Esophagus squamous epithelium (tissue), 5 donors: ENCODE results near the gene CHPF2. TPM values are rescaled to one million over a fixed set of nuclear protein-coding genes. Genes with fewer than 3 reads are reported as not detected.

Source experiments
- DNase-seq: peaks from one replicate; lab custom pipeline; 2025; lab: John Stamatoyannopoulos, UW
- H3K27ac ChIP-seq, 4 donors: fragments of 200-600 bp; sonication (generic); one replicate each; pipeline ENCODE4 v1.5.1; 2016 to 2019; ENCODE audit warnings: mild to moderate bottlenecking in 1 of 4
- H3K27me3 ChIP-seq, 4 donors: fragments of 200-600 bp; sonication (generic); 1 replicate in 3 of 4; 2 replicates in 1 of 4; pipeline versions ENCODE4 v1.5.1 to v1.6.0; 2017 to 2021; ENCODE audit warnings: antibody characterized with exemption in 1 of 4
- H3K36me3 ChIP-seq, 3 donors: fragments of 200-600 bp; sonication (generic); one replicate each; pipeline ENCODE4 v1.5.1; 2016 to 2019
- H3K4me1 ChIP-seq, 3 donors: fragments of 200-600 bp; sonication (generic); one replicate each; pipeline ENCODE4 v1.5.1; 2017 to 2019
- H3K4me3 ChIP-seq, 4 donors: fragments of 200-600 bp; sonication (generic); 1 replicate in 3 of 4; 2 replicates in 1 of 4; pipeline ENCODE4 v1.5.1; 2016 to 2019; ENCODE audit warnings: mild to moderate bottlenecking in 2 of 4, moderate library complexity in 1 of 4
- H3K9me3 ChIP-seq, 3 donors: fragments of 200-600 bp; sonication (generic); one replicate each; pipeline ENCODE4 v1.5.1; 2016 to 2019
- POLR2A ChIP-seq, 4 donors: fragments of 450-650 bp; IDR thresholded peaks; one replicate each; pipeline ENCODE4 v1.6.1; 2017; ENCODE audit warnings: antibody characterized with exemption in 4 of 4, mild to moderate bottlenecking in 4 of 4, moderate library complexity in 3 of 4
- WGBS, 2 donors: methylation state at CpG; one replicate each; pipeline ENCODE4 v1.1.5; 2018; 5-methylcytosine and 5-hydroxymethylcytosine counted together
- intact Hi-C: fragments of 100-400 bp; cut with DNase I; formaldehyde crosslinking; loops from one replicate; pipeline ENCODE4 v1.15.0; 2022
- total RNA-seq, 4 donors: library from RNA; depleted of rRNA; stranded (reverse); fragments of >200 nt; gene quantifications; one replicate each; pipeline ENCODE4 v1.1.0, GENCODE V29; 2016
- TF ChIP-seq, protein P1 (sequence below), 6 experiments: fragments of 450-650 bp in 4 of 6; fragments of 200-600 bp in 2 of 6; sonication (generic) in 2 of 6; IDR thresholded peaks; one replicate each; pipeline ENCODE4 v1.5.1; 2016 to 2019; ENCODE audit warnings: antibody characterized with exemption in 6 of 6, mild to moderate bottlenecking in 4 of 6, moderate library complexity in 4 of 6
- donor health status: DM: yes; HTN: yes; CAD: no.

The CHPF2 gene
- total RNA-seq, 4 donors from 2014 or later: 21.8 to 23.5 (median 22.3) TPM

DNA sequence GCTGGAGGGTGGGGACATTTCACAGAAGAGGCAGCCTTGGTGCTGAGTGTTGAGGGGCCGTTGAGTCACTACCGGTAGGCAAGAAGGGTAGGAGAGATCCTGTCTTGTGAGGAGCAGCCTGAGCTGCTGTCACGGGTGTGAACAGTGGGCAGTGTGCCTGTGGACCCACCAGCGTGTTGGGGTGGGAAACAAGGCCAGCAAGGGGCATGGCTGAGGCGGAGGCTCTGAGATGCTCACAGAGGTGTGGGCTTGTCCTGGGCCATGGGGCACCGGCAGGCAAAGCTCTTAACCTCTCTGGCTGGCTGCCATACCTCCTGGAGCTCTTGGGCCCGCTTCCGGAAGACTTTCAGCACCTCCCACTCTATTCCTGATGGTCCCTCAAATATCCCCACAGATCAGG lies 49.8 kb downstream of the CHPF2 start:
- intact Hi-C loops: no loop called here
- WGBS, 2 donors: 74 to 78% methylated on average over 7 of the region's 8 CpGs
- no peak for TF ChIP-seq POLR2A (IDR thresholded peaks at IDR 0.05)
- TF ChIP-seq, protein P1, sequence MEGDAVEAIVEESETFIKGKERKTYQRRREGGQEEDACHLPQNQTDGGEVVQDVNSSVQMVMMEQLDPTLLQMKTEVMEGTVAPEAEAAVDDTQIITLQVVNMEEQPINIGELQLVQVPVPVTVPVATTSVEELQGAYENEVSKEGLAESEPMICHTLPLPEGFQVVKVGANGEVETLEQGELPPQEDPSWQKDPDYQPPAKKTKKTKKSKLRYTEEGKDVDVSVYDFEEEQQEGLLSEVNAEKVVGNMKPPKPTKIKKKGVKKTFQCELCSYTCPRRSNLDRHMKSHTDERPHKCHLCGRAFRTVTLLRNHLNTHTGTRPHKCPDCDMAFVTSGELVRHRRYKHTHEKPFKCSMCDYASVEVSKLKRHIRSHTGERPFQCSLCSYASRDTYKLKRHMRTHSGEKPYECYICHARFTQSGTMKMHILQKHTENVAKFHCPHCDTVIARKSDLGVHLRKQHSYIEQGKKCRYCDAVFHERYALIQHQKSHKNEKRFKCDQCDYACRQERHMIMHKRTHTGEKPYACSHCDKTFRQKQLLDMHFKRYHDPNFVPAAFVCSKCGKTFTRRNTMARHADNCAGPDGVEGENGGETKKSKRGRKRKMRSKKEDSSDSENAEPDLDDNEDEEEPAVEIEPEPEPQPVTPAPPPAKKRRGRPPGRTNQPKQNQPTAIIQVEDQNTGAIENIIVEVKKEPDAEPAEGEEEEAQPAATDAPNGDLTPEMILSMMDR (IDR thresholded peaks at IDR 0.05): no peak
- peaks cover 0 to 61% (median 0%) of the 10 kb centered on the region in 4 donors for H3K27me3 ChIP-seq
- DNase-seq: no peak
- no peak overlapping the region for H3K27ac ChIP-seq
- no peaks in the 10 kb centered on the region for H3K9me3 ChIP-seq
- H3K36me3 ChIP-seq: no peaks in the 10 kb centered on the region
- H3K4me3 ChIP-seq: no peak overlapping the region
- peaks cover 4 to 8% (median 5%) of the 10 kb centered on the region in 3 donors for H3K4me1 ChIP-seq

DNA sequence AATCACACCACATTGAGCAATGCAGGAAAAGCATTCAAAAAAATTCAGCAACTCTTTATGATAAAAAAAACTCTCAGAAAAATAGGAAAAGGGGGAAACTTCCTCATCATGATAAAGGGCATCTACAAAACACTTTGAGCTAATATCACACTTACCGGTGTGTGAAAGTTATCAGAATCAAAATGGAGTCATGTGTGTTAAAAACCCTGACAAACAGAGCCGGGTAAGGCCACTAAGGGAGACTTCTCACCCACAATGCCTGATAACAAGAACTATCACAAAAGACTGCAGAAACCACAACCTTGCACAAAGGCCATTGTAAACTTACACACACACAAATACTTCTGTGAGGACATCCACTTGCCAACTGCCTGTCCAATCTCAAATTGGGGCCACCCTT lies 51.0 kb downstream of the CHPF2 start:
- WGBS, 2 donors: 85 to 91% methylated on average over 2 of the region's 2 CpGs
- no peak for TF ChIP-seq POLR2A (IDR thresholded peaks at IDR 0.05)
- TF ChIP-seq, protein P1 (IDR thresholded peaks at IDR 0.05): no peak
- Histone ChIP-seq H3K4me1 (no peaks in the 10 kb centered on the region), H3K27me3 (peaks cover 0 to 52% (median 0%) of the 10 kb centered on the region in 4 donors), H3K4me3 (no peak overlapping the region), H3K36me3 (no peaks in the 10 kb centered on the region), H3K27ac (no peak overlapping the region), H3K9me3 (no peaks in the 10 kb centered on the region)
- intact Hi-C loops: no loop called here
- no peak for DNase-seq

DNA sequence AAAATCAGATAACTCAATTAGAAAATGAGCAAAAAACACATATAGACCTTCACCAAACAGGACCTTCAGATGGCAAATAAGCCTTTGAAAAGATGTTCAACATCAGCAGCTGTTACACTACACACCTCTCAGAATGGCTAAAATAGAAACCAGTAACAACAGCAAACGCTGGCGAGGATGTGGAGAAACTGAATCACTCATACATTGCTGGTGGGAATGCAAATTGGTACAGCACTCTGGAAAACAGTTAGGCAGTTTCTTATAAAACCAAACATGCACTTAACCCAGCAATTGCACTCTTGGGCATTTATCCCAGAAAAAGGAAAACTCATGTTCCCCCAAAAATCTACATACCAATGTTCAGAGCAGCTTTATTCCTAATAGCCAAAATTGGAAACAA lies 53.9 kb downstream of the CHPF2 start:
- H3K27ac ChIP-seq: no peak overlapping the region
- no peak for DNase-seq

More for the DNA sequence above, 53.9 kb downstream of the CHPF2 start:
- TF ChIP-seq, protein P1 (IDR thresholded peaks at IDR 0.05): no peak
- no peak for TF ChIP-seq POLR2A (IDR thresholded peaks at IDR 0.05)
- Histone ChIP-seq H3K36me3 (no peaks in the 10 kb centered on the region), H3K27me3 (peaks cover 0 to 32% (median 0%) of the 10 kb centered on the region in 4 donors), H3K4me3 (no peak overlapping the region), H3K4me1 (no peaks in the 10 kb centered on the region), H3K9me3 (no peaks in the 10 kb centered on the region)
- WGBS, 2 donors: 26 to 32% methylated on average over 2 of the region's 2 CpGs
- intact Hi-C loops: no loop called here

Other genes with a start within 250 kb of the CHPF2 start
- 1 to 10 TPM; 1.4 to 3.2 (median 2.2) TPM for gene NOS3, start 241.5 kb upstream of the CHPF2 start, total RNA-seq
- 10 to 100 TPM in 2 of 4 donors, 1 to 10 TPM in 2; 1.5 to 45.2 (median 12.8) TPM for gene ATG9B, start 208.0 kb upstream of the CHPF2 start, total RNA-seq
- gene ABCB8, start 204.0 kb upstream of the CHPF2 start, total RNA-seq: 10 to 100 TPM; 23.1 to 41.0 (median 26.1) TPM
- under 1 TPM in 2 of 4 donors, not detected in 2; 0.40 to 0.95 TPM for gene ASIC3, start 184.0 kb upstream of the CHPF2 start, total RNA-seq
- gene CDK5, start 174.6 kb upstream of the CHPF2 start, total RNA-seq: 10 to 100 TPM in 2 of 4 donors, 1 to 10 TPM in 2; 3.8 to 12.9 (median 8.6) TPM
- 10 to 100 TPM; 39.8 to 53.7 (median 45.0) TPM for gene SLC4A2, start 172.9 kb upstream of the CHPF2 start, total RNA-seq
- 10 to 100 TPM; 43.0 to 83.6 (median 75.9) TPM for gene FASTK, start 151.7 kb upstream of the CHPF2 start, total RNA-seq
- 10 to 100 TPM; 28.4 to 51.0 (median 35.2) TPM for gene TMUB1, start 149.0 kb upstream of the CHPF2 start, total RNA-seq
- 100 to 1,000 TPM in 1 of 4 donors, 10 to 100 TPM in 3; 68.6 to 100 (median 72.2) TPM for gene AGAP3, start 146.0 kb upstream of the CHPF2 start, total RNA-seq
- gene GBX1, start 64.8 kb upstream of the CHPF2 start, total RNA-seq: not detected
- not detected for gene ASB10, start 45.2 kb upstream of the CHPF2 start, total RNA-seq
- not detected for gene H2BK1, start 22.0 kb upstream of the CHPF2 start, total RNA-seq
- 10 to 100 TPM; 27.0 to 44.7 (median 40.5) TPM for gene ABCF2, start 5.3 kb upstream of the CHPF2 start, total RNA-seq
- 10 to 100 TPM in 1 of 4 donors, 1 to 10 TPM in 3; 2.5 to 11.6 (median 6.3) TPM for gene SMARCD3, start 16.2 kb downstream of the CHPF2 start, total RNA-seq
- gene NUB1, start 109.3 kb downstream of the CHPF2 start, total RNA-seq: 10 to 100 TPM; 16.8 to 46.7 (median 26.1) TPM
- gene WDR86, start 177.6 kb downstream of the CHPF2 start, total RNA-seq: 1 to 10 TPM in 2 of 4 donors, under 1 TPM in 2; 0.53 to 4.6 (median 1.5) TPM
- under 1 TPM in 1 of 4 donors, not detected in 3; 0.19 TPM for gene CRYGN, start 207.7 kb downstream of the CHPF2 start, total RNA-seq